ENCODE data around the gene MEGF9.

The MEGF9 gene

GRCh38 chr9:120708526-120709224 is 5.6 kb downstream of the MEGF9 start:
- Histone ChIP-seq H3F3A (ENCODE audit: insufficient read depth, low read length) (no peaks in the 10 kb centered on the region), H3K9me3 (ENCODE audit: low read length) (no peaks in the 10 kb centered on the region), H4K20me1 (ENCODE audit: insufficient read depth, low read length) (no peaks in the 10 kb centered on the region), H3K4me1 (ENCODE audit: insufficient read depth, low read length, severe bottlenecking) (peaks cover 50% of the 10 kb centered on the region), H3K36me3 (ENCODE audit: insufficient read depth, low read length) (no peaks in the 10 kb centered on the region), H3K4me2 (ENCODE audit: low read length) (no peak overlapping the region), H3K4me3 (ENCODE audit: low read depth, low read length, poor library complexity, severe bottlenecking) (no peak overlapping the region), H3K9me2 (ENCODE audit: low read depth, low read length) (no peaks in the 10 kb centered on the region), H3K27ac (ENCODE audit: low read depth, low read length, poor library complexity, severe bottlenecking) (no peak overlapping the region), H3K79me2 (ENCODE audit: insufficient read depth, low read length) (peaks cover 29% of the 10 kb centered on the region; the same call in 1 of the 2 replicates), H3K27me3 (ENCODE audit: insufficient read depth, low read length) (no peaks in the 10 kb centered on the region), H3K9ac (ENCODE audit: low read length) (no peak overlapping the region), H2AFZ (ENCODE audit: low read length) (no peak overlapping the region)
- TF ChIP-seq CTCF (IDR thresholded peaks at IDR 0.05; ENCODE audit: low read length): no peak
- no peak for TF ChIP-seq EZH2 (IDR thresholded peaks at IDR 0.05; ENCODE audit: borderline replicate concordance, low read length)

- Histone ChIP-seq H3K36me3 (ENCODE audit: insufficient read depth, low read length) (no peaks in the 10 kb centered on the region), H3K4me2 (ENCODE audit: low read length) (no peak overlapping the region)
Measured at GRCh38 chr9:120707170-120707569, 7.1 kb downstream of the MEGF9 start.

GRCh38 chr9:120705174-120705573 is 9.1 kb downstream of the MEGF9 start:
- no peak overlapping the region for H3K9ac ChIP-seq (ENCODE audit: low read length)
- TF ChIP-seq EZH2 (IDR thresholded peaks at IDR 0.05; ENCODE audit: borderline replicate concordance, low read length): no peak
- no peak for TF ChIP-seq CTCF (IDR thresholded peaks at IDR 0.05; ENCODE audit: low read length)
- H4K20me1 ChIP-seq (ENCODE audit: insufficient read depth, low read length): no peaks in the 10 kb centered on the region
- H3K79me2 ChIP-seq (ENCODE audit: insufficient read depth, low read length): peaks cover 17% of the 10 kb centered on the region; the same call in 1 of the 2 replicates
- peaks cover 18% of the 10 kb centered on the region for H3K4me1 ChIP-seq (ENCODE audit: insufficient read depth, low read length, severe bottlenecking)
- no peaks in the 10 kb centered on the region for H3K9me3 ChIP-seq (ENCODE audit: low read length)
- no peak overlapping the region for H3K4me2 ChIP-seq (ENCODE audit: low read length)
- no peaks in the 10 kb centered on the region for H3F3A ChIP-seq (ENCODE audit: insufficient read depth, low read length)
- H3K9me2 ChIP-seq (ENCODE audit: low read depth, low read length): no peaks in the 10 kb centered on the region
- H2AFZ ChIP-seq (ENCODE audit: low read length): no peak overlapping the region
- H3K27me3 ChIP-seq (ENCODE audit: insufficient read depth, low read length): no peaks in the 10 kb centered on the region
- no peak overlapping the region for H3K4me3 ChIP-seq (ENCODE audit: low read depth, low read length, poor library complexity, severe bottlenecking)
- H3K27ac ChIP-seq (ENCODE audit: low read depth, low read length, poor library complexity, severe bottlenecking): no peak overlapping the region
- no peaks in the 10 kb centered on the region for H3K36me3 ChIP-seq (ENCODE audit: insufficient read depth, low read length)

More at GRCh38 chr9:120707170-120707569, 7.1 kb downstream of the MEGF9 start:
- Histone ChIP-seq H3K4me3 (ENCODE audit: low read depth, low read length, poor library complexity, severe bottlenecking) (no peak overlapping the region), H4K20me1 (ENCODE audit: insufficient read depth, low read length) (no peaks in the 10 kb centered on the region), H3K9ac (ENCODE audit: low read length) (no peak overlapping the region), H3K9me2 (ENCODE audit: low read depth, low read length) (no peaks in the 10 kb centered on the region), H3K4me1 (ENCODE audit: insufficient read depth, low read length, severe bottlenecking) (peaks cover 38% of the 10 kb centered on the region), H3K79me2 (ENCODE audit: insufficient read depth, low read length) (peaks cover 29% of the 10 kb centered on the region; the same call in 1 of the 2 replicates), H3K27ac (ENCODE audit: low read depth, low read length, poor library complexity, severe bottlenecking) (no peak overlapping the region), H3K27me3 (ENCODE audit: insufficient read depth, low read length) (no peaks in the 10 kb centered on the region), H3K9me3 (ENCODE audit: low read length) (no peaks in the 10 kb centered on the region), H3F3A (ENCODE audit: insufficient read depth, low read length) (no peaks in the 10 kb centered on the region), H2AFZ (ENCODE audit: low read length) (no peak overlapping the region)
- TF ChIP-seq CTCF (IDR thresholded peaks at IDR 0.05; ENCODE audit: low read length) (no peak), EZH2 (IDR thresholded peaks at IDR 0.05; ENCODE audit: borderline replicate concordance, low read length) (no peak)

Measured in OCI-LY1 (cell line).